ENCODE results near the gene CCDC69.
"Not testable (repeated sequence)": the region's sequence is repeated elsewhere in the genome, so short reads cannot be mapped to it uniquely, and the experiment has no call there.

Gene CCDC69

GRCh38 chr5:151245680-151246219, 21.9 kb upstream of the CCDC69 start:
- DNase-seq (ENCODE audit: low spot score), result no peak

- no peak for DNase-seq (ENCODE audit: low spot score)
Measured at GRCh38 chr5:151244206-151244605, 20.3 kb upstream of the CCDC69 start.

GRCh38 chr5:151243564-151243963, 19.7 kb upstream of the CCDC69 start:
- DNase-seq (ENCODE audit: low spot score), result no peak

GRCh38 chr5:151243127-151243526, 19.2 kb upstream of the CCDC69 start:
- no peak for DNase-seq (ENCODE audit: low spot score)

GRCh38 chr5:151240924-151241635, 17.2 kb upstream of the CCDC69 start:
- no peak for DNase-seq (ENCODE audit: low spot score)

- not testable (repeated sequence) for DNase-seq (ENCODE audit: low spot score)
Measured at GRCh38 chr5:151240268-151240835, 16.5 kb upstream of the CCDC69 start.

- peak; percentile 87 for DNase-seq (ENCODE audit: low spot score)
Measured at GRCh38 chr5:151239237-151239861, 15.5 kb upstream of the CCDC69 start.

- no peak for DNase-seq (ENCODE audit: low spot score)
Measured at GRCh38 chr5:151238303-151238741, 14.4 kb upstream of the CCDC69 start.

- DNase-seq (ENCODE audit: low spot score), result no peak
Measured at GRCh38 chr5:151237685-151238084, 13.8 kb upstream of the CCDC69 start.

- DNase-seq (ENCODE audit: low spot score), result no peak
Measured at GRCh38 chr5:151236888-151237287, 13.0 kb upstream of the CCDC69 start.

- not testable (repeated sequence) for DNase-seq (ENCODE audit: low spot score)
Measured at GRCh38 chr5:151235239-151235571, 11.3 kb upstream of the CCDC69 start.

- DNase-seq (ENCODE audit: low spot score), result peak; percentile 62
Measured at GRCh38 chr5:151234476-151235238, 10.8 kb upstream of the CCDC69 start.

- DNase-seq (ENCODE audit: low spot score), result no peak
Measured at GRCh38 chr5:151233616-151234085, 9.8 kb upstream of the CCDC69 start.

- no peak for DNase-seq (ENCODE audit: low spot score)
Measured at GRCh38 chr5:151231359-151231758, 7.5 kb upstream of the CCDC69 start.

- no peak for DNase-seq (ENCODE audit: low spot score)
Measured at GRCh38 chr5:151230048-151230680, 6.3 kb upstream of the CCDC69 start.

- no peak for DNase-seq (ENCODE audit: low spot score)
Measured at GRCh38 chr5:151228986-151229385, 5.1 kb upstream of the CCDC69 start.

GRCh38 chr5:151227918-151228447, 4.1 kb upstream of the CCDC69 start:
- DNase-seq (ENCODE audit: low spot score), result no peak

- DNase-seq (ENCODE audit: low spot score), result no peak
Measured at GRCh38 chr5:151225475-151225874, 1.6 kb upstream of the CCDC69 start.

GRCh38 chr5:151225071-151225470, 1.2 kb upstream of the CCDC69 start:
- DNase-seq (ENCODE audit: low spot score), result no peak

GRCh38 chr5:151224372-151224771, 480 bp upstream of the CCDC69 start:
- DNase-seq (ENCODE audit: low spot score), result no peak

- DNase-seq (ENCODE audit: low spot score), result no peak
Measured at GRCh38 chr5:151222790-151223446, 974 bp downstream of the CCDC69 start.

Data from AG08396 (cell line).